NK-92 (cell line): ENCODE data around the gene ANAPC1.
"Not testable (repeated sequence)": the region's sequence is repeated elsewhere in the genome, so short reads cannot be mapped to it uniquely, and the experiment has no call there.

Experiments
- DNase-seq: peaks from one replicate; lab custom pipeline; 2025; ENCODE audit not compliant: unreplicated experiment; lab: John Stamatoyannopoulos, UW

The ANAPC1 gene

GRCh38 chr2:111812970-111813622 is 70.9 kb downstream of the ANAPC1 start:
- DNase-seq = not testable (repeated sequence)

GRCh38 chr2:111790633-111791032 is 93.4 kb downstream of the ANAPC1 start:
- DNase-seq = not testable (repeated sequence)

- not testable (repeated sequence) for DNase-seq
Measured at GRCh38 chr2:111784081-111784480, 99.9 kb downstream of the ANAPC1 start.

GRCh38 chr2:111782195-111782594 is 101.8 kb downstream of the ANAPC1 start:
- DNase-seq = not testable (repeated sequence)

- DNase-seq = not testable (repeated sequence)
Measured at GRCh38 chr2:111781443-111782094, 102.4 kb downstream of the ANAPC1 start.

GRCh38 chr2:111777155-111777554 is 106.8 kb downstream of the ANAPC1 start:
- not testable (repeated sequence) for DNase-seq

GRCh38 chr2:111776296-111776695 is 107.7 kb downstream of the ANAPC1 start:
- DNase-seq = not testable (repeated sequence)

- not testable (repeated sequence) for DNase-seq
Measured at GRCh38 chr2:111772180-111772579, 111.8 kb downstream of the ANAPC1 start.

GRCh38 chr2:111770916-111771658 is 112.9 kb downstream of the ANAPC1 start:
- DNase-seq = not testable (repeated sequence)

- not testable (repeated sequence) for DNase-seq
Measured at GRCh38 chr2:111768266-111769190, 115.5 kb downstream of the ANAPC1 start.

- not testable (repeated sequence) for DNase-seq
Measured at GRCh38 chr2:111767087-111767486, 116.9 kb downstream of the ANAPC1 start.

- DNase-seq = not testable (repeated sequence)
Measured at GRCh38 chr2:111766295-111766694, 117.7 kb downstream of the ANAPC1 start.

GRCh38 chr2:111764151-111764550 is 119.8 kb downstream of the ANAPC1 start:
- not testable (repeated sequence) for DNase-seq

GRCh38 chr2:111760697-111761284 is 123.2 kb downstream of the ANAPC1 start:
- not testable (repeated sequence) for DNase-seq

GRCh38 chr2:111752533-111752932 is 131.5 kb downstream of the ANAPC1 start:
- DNase-seq = not testable (repeated sequence)

GRCh38 chr2:111750641-111751040 is 133.4 kb downstream of the ANAPC1 start:
- DNase-seq = not testable (repeated sequence)

- DNase-seq = not testable (repeated sequence)
Measured at GRCh38 chr2:111748429-111748828, 135.6 kb downstream of the ANAPC1 start.

- not testable (repeated sequence) for DNase-seq
Measured at GRCh38 chr2:111747410-111748115, 136.4 kb downstream of the ANAPC1 start.

GRCh38 chr2:111744751-111745150 is 139.2 kb downstream of the ANAPC1 start:
- not testable (repeated sequence) for DNase-seq

GRCh38 chr2:111741517-111741916 is 142.5 kb downstream of the ANAPC1 start:
- not testable (repeated sequence) for DNase-seq
